GM10266 (cell line): ENCODE results near the gene SNU13.
"Not testable (repeated sequence)": the region's sequence is repeated elsewhere in the genome, so short reads cannot be mapped to it uniquely, and the experiment has no call there.

Source experiments
- DNase-seq: peaks from one replicate; pipeline ENCODE4 v3.0.0; 2012; ENCODE audit errors: extremely low spot score
- CTCF ChIP-seq: IDR thresholded peaks from 2 replicates; pipeline ENCODE4 v1.5.1; 2012; ENCODE audit warnings: mild to moderate bottlenecking, low read depth; ENCODE audit not compliant: control insufficient read depth, insufficient read depth; ENCODE audit errors: missing control alignments

The SNU13 gene

GRCh38 chr22:41641854-41642253 is 46.8 kb downstream of the SNU13 start:
- no peak for DNase-seq
- no peak for TF ChIP-seq CTCF

- TF ChIP-seq CTCF: no peak
- DNase-seq: no peak
Observed at GRCh38 chr22:41638748-41639147, 49.9 kb downstream of the SNU13 start.

GRCh38 chr22:41638124-41638523 is 50.5 kb downstream of the SNU13 start:
- DNase-seq: no peak
- TF ChIP-seq CTCF: no peak

GRCh38 chr22:41637623-41638022 is 51.0 kb downstream of the SNU13 start:
- DNase-seq: not testable (repeated sequence)

- DNase-seq: no peak
Observed at GRCh38 chr22:41636467-41636866, 52.2 kb downstream of the SNU13 start.

GRCh38 chr22:41634610-41635009 is 54.1 kb downstream of the SNU13 start:
- not testable (repeated sequence) for DNase-seq

More at GRCh38 chr22:41636467-41636866, 52.2 kb downstream of the SNU13 start:
- no peak for TF ChIP-seq CTCF

- not testable (repeated sequence) for DNase-seq
Observed at GRCh38 chr22:41631615-41632014, 57.1 kb downstream of the SNU13 start.

- DNase-seq: not testable (repeated sequence)
Observed at GRCh38 chr22:41631115-41631514, 57.6 kb downstream of the SNU13 start.

- no peak for DNase-seq
- no peak for TF ChIP-seq CTCF
Observed at GRCh38 chr22:41625577-41625976, 63.1 kb downstream of the SNU13 start.
